Left lung (tissue), 10 donors: Measurements from ENCODE around the gene EFEMP2. TPM values are rescaled to one million over a fixed set of nuclear protein-coding genes. Genes with fewer than 3 reads are reported as not detected.

Experiments used
- ATAC-seq: fragments of 200-7000 bp; cut with Tn5 transposase; one replicate; pipeline ENCODE4 v1.9.1; 2020; ENCODE audit warnings: moderate library complexity
- DNase-seq, 4 donors: peaks; one replicate each; pipeline ENCODE4 v3.0.0-alpha.2; 2013 to 2020
- H3K27ac ChIP-seq, 2 donors: fragments of 200-600 bp; sonication (generic) in 1 of 2; one replicate each; pipeline versions ENCODE4 v1.5.0 to v1.8.0; 2020 to 2021
- H3K27me3 ChIP-seq, 2 donors: fragments of 200-600 bp; sonication (generic) in 1 of 2; one replicate each; pipeline versions ENCODE4 v1.5.0 to v1.8.0; 2020 to 2021
- H3K36me3 ChIP-seq, 2 donors: fragments of 200-600 bp; sonication (generic) in 1 of 2; one replicate each; pipeline versions ENCODE4 v1.5.0 to v1.8.0; 2020 to 2021
- H3K4me1 ChIP-seq, 2 donors: fragments of 200-600 bp; one replicate each; pipeline ENCODE4 v1.8.0; 2021
- H3K4me3 ChIP-seq, 2 donors: fragments of 200-600 bp; sonication (generic) in 1 of 2; one replicate each; pipeline versions ENCODE4 v1.5.0 to v1.8.0; 2020 to 2021; ENCODE audit warnings: mild to moderate bottlenecking in 1 of 2
- H3K9me3 ChIP-seq, 2 donors: fragments of 200-600 bp; sonication (generic) in 1 of 2; one replicate each; pipeline versions ENCODE4 v1.5.0 to v1.8.0; 2020 to 2021
- CTCF ChIP-seq, 2 donors: fragments of 200-600 bp; sonication (generic) in 1 of 2; IDR thresholded peaks; one replicate each; pipeline versions ENCODE4 v1.5.0 to v1.8.0; 2021; ENCODE audit warnings: antibody characterized with exemption in 2 of 2
- intact Hi-C, 2 donors: fragments of 100-400 bp; cut with DNase I; formaldehyde crosslinking; loops; one replicate each; pipeline versions ENCODE4 v1.11.2 to v1.14.2; 2022
- polyA plus RNA-seq, 6 donors: library from polyadenylated mRNA; unstranded; fragments of 120-200 nt; gene quantifications; one replicate each; pipeline ENCODE4 v1.2.1, GENCODE V29; 2013; ENCODE audit not compliant: insufficient read length in 6 of 6
- total RNA-seq, 2 donors: library from RNA; stranded (reverse); fragmentation: NEBNext Ultra II Directional; extraction: Animal tissue kit (Norgen Biotek cat#: 25700); gene quantifications; one replicate each; pipeline ENCODE4 v1.2.1, GENCODE V29; 2021
- donor health status: DM: no; HTN: yes; CAD: no.
- donor health status: DM: no; HTN: no; CAD: no.

EFEMP2 gene
- total and polyA plus RNA-seq, 8 donors: 67.6 to 169 (median 144) TPM

GRCh38 chr11:65882120-65883057 lies 9.8 kb upstream of the EFEMP2 start:
- H3K36me3 ChIP-seq: peaks cover 0 to 49% of the 10 kb centered on the region in 2 donors
- H3K27ac ChIP-seq: no peak overlapping the region
- no peaks in the 10 kb centered on the region for H3K27me3 ChIP-seq
- H3K4me1 ChIP-seq: peaks cover under 1 to 33% of the 10 kb centered on the region in 2 donors
- intact Hi-C loops: loop anchor here in 1 of 2 donors (10.0 kb wide), 1 partner anchor 102 kb away; no protein-coding TSS in a partner anchor
- no peak for ATAC-seq
- TF ChIP-seq CTCF (IDR thresholded peaks at IDR 0.05): no peak
- peak in 1 of 4 donors; percentile 68 for DNase-seq
- no peaks in the 10 kb centered on the region for H3K9me3 ChIP-seq
- H3K4me3 ChIP-seq: no peak overlapping the region

- TF ChIP-seq CTCF (IDR thresholded peaks at IDR 0.05): no peak
- Histone ChIP-seq H3K4me1 (peaks cover 0 to 20% of the 10 kb centered on the region in 2 donors), H3K27ac (no peak overlapping the region), H3K27me3 (no peaks in the 10 kb centered on the region), H3K9me3 (no peaks in the 10 kb centered on the region), H3K36me3 (peaks cover 0 to 38% of the 10 kb centered on the region in 2 donors), H3K4me3 (peak overlapping the region in 1 of 2 donors; percentile 14)
- no peak for ATAC-seq
- intact Hi-C loops: loop anchor here in 1 of 2 donors (10.0 kb wide), 1 partner anchor 104 kb away; no protein-coding TSS in a partner anchor
- peak in 1 of 4 donors; percentile 37 for DNase-seq
Observed at GRCh38 chr11:65880844-65881421, 8.3 kb upstream of the EFEMP2 start.

- H3K4me1 ChIP-seq: peaks cover 0 to 18% of the 10 kb centered on the region in 2 donors
- DNase-seq (peak in 1 of 4 donors; percentile 74), ATAC-seq (no peak)
- no peaks in the 10 kb centered on the region for H3K9me3 ChIP-seq
- intact Hi-C loops: loop anchor here in 1 of 2 donors (10.0 kb wide), 1 partner anchor 105 kb away; no protein-coding TSS in a partner anchor
- H3K4me3 ChIP-seq: peak overlapping the region in 1 of 2 donors; percentile 14
- no peak overlapping the region for H3K27ac ChIP-seq
- TF ChIP-seq CTCF (IDR thresholded peaks at IDR 0.05): no peak
- no peaks in the 10 kb centered on the region for H3K27me3 ChIP-seq
- H3K36me3 ChIP-seq: peaks cover 0 to 29% of the 10 kb centered on the region in 2 donors
Observed at GRCh38 chr11:65880027-65880426, 7.4 kb upstream of the EFEMP2 start.

- H3K27ac ChIP-seq: no peak within 1 kb of the TSS
- H3K9me3 ChIP-seq: no peaks in the 10 kb centered on the region
- peaks cover 0 to 14% of the 10 kb centered on the region in 2 donors for H3K4me1 ChIP-seq
- H3K27me3 ChIP-seq: no peaks in the 10 kb centered on the region
- ATAC-seq: peak; percentile 19
- peak within 1 kb of the TSS in 1 of 2 donors; percentile 14 for H3K4me3 ChIP-seq
- peak in 1 of 4 donors; percentile 78 for DNase-seq
- no peak for TF ChIP-seq CTCF (IDR thresholded peaks at IDR 0.05)
- H3K36me3 ChIP-seq: peaks cover 0 to 26% of the 10 kb centered on the region in 2 donors
- intact Hi-C loops: loop anchor here in 1 of 2 donors (10.0 kb wide), 1 partner anchor 105 kb away; no protein-coding TSS in a partner anchor
Observed at GRCh38 chr11:65879617-65880016, 7.0 kb upstream of the EFEMP2 start, which contains the start of gene CTSW. Gene CTSW (plus strand): TSS chr11:65879837. CDS start chr11:65879855, 18 bp downstream.
